IgD-negative memory B cell (primary cell): ENCODE results near the gene KCNN3. TPM values are rescaled to one million over a fixed set of nuclear protein-coding genes. Genes with fewer than 3 reads are reported as not detected.
A peak's percentile ranks its signal among the peaks of the same experiment; 100 is the strongest.

Source experiments
- H3K27ac Mint-ChIP-seq, 3 donors: one replicate each; pipeline ENCODE4 v1.8.0; 2020 to 2022; ENCODE audit warnings: mild to moderate bottlenecking in 3 of 3, mixed read lengths in 3 of 3, moderate library complexity in 1 of 3
- H3K27me3 Mint-ChIP-seq: one replicate; pipeline ENCODE4 v1.8.0; 2021; ENCODE audit warnings: mixed read lengths
- H3K36me3 Mint-ChIP-seq: one replicate; pipeline ENCODE4 v1.8.0; 2020; ENCODE audit warnings: mild to moderate bottlenecking, mixed read lengths
- H3K4me1 Mint-ChIP-seq, 3 donors: one replicate each; pipeline ENCODE4 v1.8.0; 2020 to 2022; ENCODE audit warnings: mixed read lengths in 3 of 3, mild to moderate bottlenecking in 1 of 3
- H3K4me3 Mint-ChIP-seq, 4 donors: one replicate each; pipeline ENCODE4 v1.8.0; 2020 to 2022; ENCODE audit warnings: mild to moderate bottlenecking in 4 of 4, mixed read lengths in 4 of 4, moderate library complexity in 3 of 4
- H3K9me3 Mint-ChIP-seq, 3 donors: one replicate each; pipeline ENCODE4 v1.8.0; 2020 to 2021; ENCODE audit warnings: mixed read lengths in 3 of 3, mild to moderate bottlenecking in 1 of 3
- polyA plus RNA-seq: library from polyadenylated mRNA; unstranded; fragments of 300-500 nt; fragmentation: Illumina TruSeq; gene quantifications from one replicate; pipeline ENCODE4 v1.2.3, GENCODE V29; 2021

The KCNN3 gene
- polyA plus RNA-seq, 1 donor from 2014 or later: 0.88 TPM

DNA sequence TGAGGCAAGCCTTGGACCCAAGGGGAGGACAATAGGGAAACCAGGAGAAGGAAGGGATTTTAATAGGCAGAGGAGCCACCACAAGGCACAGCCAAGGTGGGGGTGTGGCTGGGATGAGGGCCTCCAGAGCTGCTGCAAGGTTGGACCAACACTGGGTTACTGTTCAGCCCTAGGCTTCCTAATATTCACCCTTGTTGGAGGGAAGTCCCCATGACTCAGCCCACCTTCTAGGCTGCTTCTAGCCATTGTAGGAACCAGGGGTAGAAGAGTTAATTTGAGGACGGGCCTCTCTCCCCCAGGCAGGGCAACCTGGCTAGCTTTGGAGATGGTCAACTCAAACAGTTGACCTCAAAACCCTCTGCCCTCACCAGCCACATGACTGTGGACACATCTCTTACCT lies 59.5 kb downstream of the KCNN3 start:
- Mint-ChIP-seq H3K27ac (no peak overlapping the region), H3K9me3 (no peaks in the 10 kb centered on the region), H3K36me3 (no peaks in the 10 kb centered on the region), H3K4me3 (no peak overlapping the region), H3K27me3 (peaks cover 18% of the 10 kb centered on the region), H3K4me1 (peaks cover 9 to 12% (median 12%) of the 10 kb centered on the region in 3 donors)

DNA sequence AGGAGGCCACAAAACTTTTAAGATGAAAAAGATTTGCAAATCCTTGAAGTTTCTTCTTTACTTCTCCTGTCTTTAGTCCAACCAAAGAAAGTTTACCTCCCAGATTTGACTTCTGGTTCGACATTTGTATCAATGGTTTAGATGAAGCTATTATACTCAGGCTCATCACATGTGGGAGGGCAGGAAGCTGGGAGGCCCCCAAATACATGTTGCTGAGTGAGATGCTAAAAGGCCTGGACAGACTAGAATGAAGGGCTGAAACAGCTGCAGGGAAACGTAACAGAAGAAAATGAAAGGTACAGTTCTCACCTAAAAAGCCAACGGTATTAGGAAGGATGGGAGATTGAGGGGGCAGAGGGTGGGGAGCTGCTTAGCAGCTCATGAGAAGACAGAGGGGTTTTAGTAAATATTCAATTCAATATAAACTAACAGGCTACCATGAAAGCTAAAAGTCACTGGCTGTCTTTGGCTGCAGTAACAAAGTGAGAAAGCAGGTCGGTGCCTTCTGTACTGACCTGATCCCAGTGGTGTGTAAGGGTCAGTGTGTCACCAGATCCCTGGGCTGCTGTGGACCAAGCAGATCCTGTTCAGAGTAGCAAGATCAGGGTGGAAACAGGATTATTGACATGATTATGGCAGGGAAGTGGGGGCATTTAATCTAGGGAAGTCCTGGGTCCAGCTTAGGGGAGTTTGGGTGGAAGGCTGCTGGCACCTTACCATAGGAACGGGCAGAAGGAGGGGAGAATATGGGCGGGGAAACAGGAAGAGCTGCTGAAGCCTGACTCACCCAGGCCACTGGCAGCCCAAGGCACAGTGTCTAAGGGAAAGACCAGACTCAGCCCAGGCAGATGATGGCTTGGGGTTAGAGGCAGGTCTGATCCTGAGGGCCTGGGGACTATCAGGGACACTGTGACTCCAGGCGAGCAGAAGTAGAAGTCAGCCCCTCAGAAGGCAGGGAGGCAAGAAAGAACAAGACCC lies 60.4 kb downstream of the KCNN3 start:
- H3K9me3 Mint-ChIP-seq: no peaks in the 10 kb centered on the region
- H3K4me1 Mint-ChIP-seq: peaks cover 9 to 12% (median 12%) of the 10 kb centered on the region in 3 donors
- H3K27me3 Mint-ChIP-seq: peaks cover 18% of the 10 kb centered on the region
- H3K4me3 Mint-ChIP-seq: no peak overlapping the region
- H3K36me3 Mint-ChIP-seq: peaks cover 1% of the 10 kb centered on the region
- no peak overlapping the region for H3K27ac Mint-ChIP-seq

DNA sequence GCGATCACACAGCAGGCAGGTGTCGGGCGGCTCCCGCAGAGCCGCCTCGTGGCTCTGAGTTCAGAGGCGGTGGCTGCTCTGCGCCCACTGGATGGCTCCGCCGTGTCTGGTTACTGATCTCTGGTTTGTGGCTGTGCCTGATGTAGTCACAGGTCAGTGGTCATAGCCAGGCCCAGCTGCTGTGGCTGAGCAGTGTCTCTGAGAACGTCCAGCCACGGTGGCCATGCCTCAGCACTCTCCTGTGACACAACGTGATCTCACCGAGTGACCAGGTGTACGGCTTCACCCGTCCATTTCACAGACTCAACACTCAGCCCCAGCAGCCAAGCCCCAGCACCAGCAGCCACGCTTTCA lies 61.2 kb downstream of the KCNN3 start:
- peaks cover 9 to 12% (median 12%) of the 10 kb centered on the region in 3 donors for H3K4me1 Mint-ChIP-seq

DNA sequence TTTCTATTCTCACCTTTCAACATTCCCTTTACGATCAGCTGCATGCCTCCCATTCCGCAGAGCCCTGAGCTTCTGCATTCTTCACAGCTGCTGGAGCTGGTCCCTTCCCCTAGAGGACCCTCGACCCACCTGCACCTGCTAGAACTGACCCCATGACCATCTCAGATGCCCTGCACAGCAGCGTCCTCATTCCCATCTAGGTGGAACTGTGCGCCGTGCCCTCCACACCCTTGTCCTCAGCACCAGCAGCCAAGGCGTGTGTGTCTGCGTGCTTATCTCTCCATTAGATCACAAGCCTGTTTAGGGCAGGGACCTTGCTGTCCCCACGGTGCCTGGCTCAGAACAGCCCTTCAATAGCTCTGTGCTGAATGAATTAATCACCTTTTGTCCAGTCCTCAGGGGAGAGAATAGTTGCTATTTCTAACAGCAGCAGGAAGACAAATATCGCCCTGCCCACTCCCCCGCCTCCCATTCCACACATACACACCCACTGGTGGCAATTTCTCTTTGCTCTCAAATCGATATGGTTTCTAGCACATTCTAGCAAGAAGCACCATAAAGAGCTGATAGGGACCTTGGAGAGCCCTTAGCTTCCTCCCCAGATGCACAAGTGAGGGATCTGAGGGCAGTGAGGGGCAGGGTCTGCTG lies 61.7 kb downstream of the KCNN3 start:
- Mint-ChIP-seq H3K27ac (no peak overlapping the region), H3K4me1 (peaks cover 9 to 12% (median 12%) of the 10 kb centered on the region in 3 donors), H3K9me3 (no peaks in the 10 kb centered on the region), H3K27me3 (peaks cover 30% of the 10 kb centered on the region), H3K4me3 (peak overlapping the region in 1 of 4 donors; percentile 44), H3K36me3 (peaks cover 1% of the 10 kb centered on the region)

More for the DNA sequence above, 61.2 kb downstream of the KCNN3 start:
- no peak overlapping the region for H3K4me3 Mint-ChIP-seq
- peaks cover 25% of the 10 kb centered on the region for H3K27me3 Mint-ChIP-seq
- H3K27ac Mint-ChIP-seq: no peak overlapping the region
- H3K9me3 Mint-ChIP-seq: no peaks in the 10 kb centered on the region
- H3K36me3 Mint-ChIP-seq: peaks cover 1% of the 10 kb centered on the region

DNA sequence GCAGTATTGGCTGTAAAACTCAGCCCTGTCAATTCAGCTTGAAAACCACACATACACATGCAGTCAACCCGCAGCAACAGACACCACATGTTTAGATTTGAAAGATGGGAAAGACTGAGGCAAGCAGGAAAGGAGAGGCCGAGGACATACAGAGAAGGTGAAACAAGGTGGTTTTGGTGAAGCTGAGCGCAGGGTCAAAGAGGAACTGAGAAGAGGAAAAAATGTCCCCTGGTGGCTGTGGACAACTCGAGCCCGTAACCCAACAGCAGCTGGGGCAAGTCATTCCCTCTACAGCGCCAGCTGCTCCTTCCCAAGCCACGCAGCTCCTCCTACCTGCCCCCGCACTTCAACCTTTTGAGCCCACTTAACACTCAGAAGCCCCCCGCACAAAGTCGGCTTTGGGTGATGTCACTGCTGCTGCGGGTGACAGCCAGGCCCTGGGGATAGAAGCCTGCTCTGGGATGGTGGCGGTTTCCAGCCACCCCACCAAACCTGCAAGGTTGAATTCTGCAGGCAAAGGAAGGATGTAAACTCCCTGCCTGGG lies 63.0 kb downstream of the KCNN3 start:
- H3K36me3 Mint-ChIP-seq: peaks cover 1% of the 10 kb centered on the region
- peaks cover 9 to 12% (median 12%) of the 10 kb centered on the region in 3 donors for H3K4me1 Mint-ChIP-seq
- H3K9me3 Mint-ChIP-seq: no peaks in the 10 kb centered on the region
- peaks cover 32% of the 10 kb centered on the region for H3K27me3 Mint-ChIP-seq
- H3K27ac Mint-ChIP-seq: peak overlapping the region in 1 of 3 donors; percentile 65
- peak overlapping the region in 1 of 4 donors; percentile 59 for H3K4me3 Mint-ChIP-seq

DNA sequence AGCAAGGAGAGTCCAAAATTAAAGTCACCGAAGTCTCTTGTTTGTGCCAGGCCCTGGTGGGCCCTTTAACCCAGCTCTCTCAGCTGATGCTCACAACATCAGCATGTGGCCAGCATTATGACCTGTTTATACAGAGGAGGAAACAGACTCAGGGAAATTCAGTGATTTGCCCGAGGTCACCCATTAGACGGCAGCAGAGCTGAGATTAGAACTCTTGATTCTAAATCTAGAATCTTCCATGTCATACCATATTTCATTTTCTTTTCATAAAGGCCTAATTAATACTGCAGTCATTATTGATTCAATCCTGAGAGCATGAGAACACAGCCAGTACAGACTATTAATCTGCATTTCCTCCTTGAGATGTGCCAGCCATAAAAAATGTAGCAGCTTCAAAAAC lies 63.7 kb downstream of the KCNN3 start:
- peaks cover 9 to 12% (median 12%) of the 10 kb centered on the region in 3 donors for H3K4me1 Mint-ChIP-seq
- peak overlapping the region in 2 of 4 donors; percentile 14 to 74 for H3K4me3 Mint-ChIP-seq
- no peak overlapping the region for H3K27ac Mint-ChIP-seq
- no peaks in the 10 kb centered on the region for H3K9me3 Mint-ChIP-seq
- H3K36me3 Mint-ChIP-seq: peaks cover 1% of the 10 kb centered on the region
- peaks cover 32% of the 10 kb centered on the region for H3K27me3 Mint-ChIP-seq

DNA sequence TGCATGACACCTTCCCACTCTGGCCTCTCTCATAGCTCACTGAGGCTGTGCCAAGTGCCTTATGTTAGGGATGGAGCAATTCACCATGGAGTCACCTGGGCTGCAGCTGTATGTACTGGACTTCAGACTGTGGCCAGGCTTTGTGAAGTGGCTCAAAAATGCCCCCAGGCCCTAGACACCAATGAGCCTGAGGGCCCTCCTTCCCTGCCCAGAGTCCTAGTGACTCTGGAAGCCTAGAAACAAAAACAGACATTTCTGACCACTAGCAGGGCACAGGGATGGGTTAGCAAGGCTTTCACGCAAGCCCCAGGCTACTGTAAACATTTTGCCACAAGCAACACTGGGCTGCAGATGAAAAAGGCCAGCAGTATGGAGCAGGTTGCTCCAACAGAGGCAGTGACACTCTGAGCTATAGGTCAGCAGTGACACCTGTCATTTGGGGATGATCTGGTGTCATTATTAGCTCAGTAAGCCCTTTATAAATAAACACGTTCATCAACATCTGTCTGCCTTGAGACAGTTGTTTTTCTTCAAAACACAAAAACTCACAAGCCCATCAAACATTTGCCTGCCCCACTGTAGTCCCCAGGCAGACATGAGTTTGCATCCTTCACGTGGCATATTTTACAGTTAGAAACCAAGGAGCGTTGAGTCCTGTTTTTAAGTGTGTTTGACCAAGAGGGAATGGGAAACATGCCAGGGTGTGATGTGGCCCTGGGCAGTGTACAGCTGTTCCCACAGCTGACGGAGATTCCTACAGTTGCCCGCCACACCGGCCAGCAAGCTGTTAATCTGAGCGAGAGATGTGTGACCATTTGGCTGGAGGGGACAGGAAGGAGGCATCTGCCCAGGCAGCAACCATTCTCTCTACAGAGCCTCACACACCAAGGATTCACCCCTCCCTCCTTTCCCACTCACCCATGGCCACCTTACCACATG lies 66.8 kb downstream of the KCNN3 start:
- H3K9me3 Mint-ChIP-seq: no peaks in the 10 kb centered on the region
- no peak overlapping the region for H3K4me3 Mint-ChIP-seq
- H3K36me3 Mint-ChIP-seq: peaks cover 1% of the 10 kb centered on the region
- no peak overlapping the region for H3K27ac Mint-ChIP-seq
- H3K4me1 Mint-ChIP-seq: peaks cover 7 to 12% (median 8%) of the 10 kb centered on the region in 3 donors
- H3K27me3 Mint-ChIP-seq: peaks cover 21% of the 10 kb centered on the region

DNA sequence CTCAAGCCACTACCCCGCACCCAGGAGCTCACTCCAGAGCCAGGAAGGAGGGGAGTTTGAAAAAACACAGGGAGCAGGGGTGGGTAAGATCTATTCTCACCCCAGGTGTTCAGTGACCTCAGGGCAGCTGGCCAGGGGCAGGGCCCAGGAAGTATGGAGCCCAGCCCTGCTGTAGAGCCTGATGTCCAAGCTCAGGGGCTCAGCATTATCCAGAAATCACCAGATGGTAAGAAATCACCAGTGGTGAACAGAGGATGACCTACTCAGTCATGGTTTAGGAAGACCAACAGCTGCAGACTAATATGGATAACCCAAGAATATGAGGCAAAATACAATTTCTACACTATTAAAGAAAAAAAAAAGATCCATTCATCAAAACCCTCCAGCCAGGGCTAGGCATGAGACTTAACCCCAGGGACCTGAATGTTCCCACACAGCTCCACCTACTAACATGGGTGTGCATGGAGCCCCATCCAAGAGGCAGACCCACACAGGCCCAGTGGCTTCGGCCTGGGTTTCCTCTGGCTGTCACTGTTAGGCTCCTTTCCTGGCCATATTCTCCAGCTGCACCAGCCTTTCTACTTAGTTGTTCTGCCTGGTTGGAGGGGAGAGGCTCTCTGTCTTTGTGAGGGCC lies 67.6 kb downstream of the KCNN3 start:
- Mint-ChIP-seq H3K9me3 (no peaks in the 10 kb centered on the region), H3K4me1 (peaks cover 7 to 12% (median 7%) of the 10 kb centered on the region in 3 donors), H3K36me3 (peaks cover 1% of the 10 kb centered on the region), H3K4me3 (no peak overlapping the region), H3K27me3 (peaks cover 18% of the 10 kb centered on the region), H3K27ac (no peak overlapping the region)

DNA sequence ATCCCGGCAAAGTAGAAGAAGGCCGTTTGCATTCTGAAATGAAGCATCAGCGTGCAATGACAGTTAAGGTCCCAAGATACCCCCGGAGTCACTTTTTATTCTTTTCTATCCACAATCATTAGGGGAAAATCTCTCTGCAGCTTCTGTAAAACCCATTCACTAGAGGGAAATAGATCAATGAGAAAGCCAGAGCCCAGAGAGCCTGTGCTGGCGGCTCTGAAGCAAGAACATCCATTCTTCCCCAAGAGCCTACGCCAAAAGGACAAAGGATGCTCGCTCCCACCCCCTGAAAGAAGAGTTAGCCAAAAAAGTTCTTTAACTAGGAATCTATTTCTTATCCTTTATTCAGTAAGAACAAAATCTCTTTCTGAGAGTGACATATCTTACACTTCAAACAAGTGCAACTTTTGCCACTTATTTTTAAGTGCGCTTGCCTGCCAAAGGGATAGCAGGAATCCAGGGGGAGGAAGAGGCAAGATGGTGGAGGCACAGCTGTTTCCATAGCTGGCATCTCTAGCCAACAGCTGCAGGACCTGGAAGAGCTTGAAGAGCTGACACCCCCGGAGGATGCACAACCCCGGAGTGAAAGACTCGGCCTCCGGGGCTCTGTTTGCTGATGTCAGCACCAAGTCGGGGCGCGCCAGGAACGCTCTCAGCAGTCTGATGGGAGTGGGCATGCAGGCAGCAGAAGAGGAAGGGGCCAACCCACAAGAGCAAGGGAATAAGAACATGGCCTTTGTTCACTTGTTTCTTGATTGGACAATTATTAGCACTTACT lies 68.7 kb downstream of the KCNN3 start:
- Mint-ChIP-seq H3K4me3 (no peak overlapping the region), H3K9me3 (no peaks in the 10 kb centered on the region), H3K36me3 (peaks cover 1% of the 10 kb centered on the region), H3K27me3 (peaks cover 14% of the 10 kb centered on the region), H3K4me1 (peaks cover 1 to 3% (median 2%) of the 10 kb centered on the region in 3 donors), H3K27ac (no peak overlapping the region)

DNA sequence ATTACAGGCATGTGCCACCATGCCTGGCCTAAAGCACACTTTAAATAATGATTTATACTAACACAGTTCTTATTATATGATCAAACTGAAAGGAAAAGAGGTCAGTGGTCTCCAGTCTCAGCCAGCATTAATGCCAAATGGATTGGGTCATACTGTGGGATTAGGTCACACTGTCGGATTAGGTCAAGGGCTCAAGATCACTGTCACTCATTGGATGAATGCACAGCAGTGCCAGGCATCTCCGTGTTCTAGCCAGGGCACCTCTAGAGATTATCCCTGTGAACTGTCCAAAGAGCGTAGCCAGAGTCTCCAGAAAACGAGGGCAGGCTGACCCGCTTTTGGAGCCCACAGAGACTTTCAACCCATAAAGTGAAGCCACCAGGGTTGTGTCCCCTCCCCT lies 70.9 kb downstream of the KCNN3 start:
- H3K36me3 Mint-ChIP-seq: no peaks in the 10 kb centered on the region

DNA sequence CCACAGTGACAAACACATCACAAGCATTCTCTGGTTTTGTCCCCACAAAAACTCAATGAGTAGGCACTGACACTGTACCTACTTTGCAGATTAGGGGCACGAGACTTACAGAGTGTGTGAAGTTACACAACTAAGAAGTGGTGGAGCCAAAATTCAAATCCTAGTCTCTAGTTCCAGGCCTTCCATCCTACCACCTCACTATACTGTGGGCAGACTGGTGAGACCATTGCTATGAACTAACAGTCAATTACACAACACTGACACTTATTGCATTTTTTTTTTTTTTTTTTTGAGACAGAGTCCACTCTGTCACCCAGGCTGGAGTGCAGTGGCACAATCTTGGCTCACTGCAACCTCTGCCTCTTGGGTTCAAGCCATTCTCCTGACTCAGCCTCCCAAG lies 71.4 kb downstream of the KCNN3 start:
- no peaks in the 10 kb centered on the region for H3K4me1 Mint-ChIP-seq
- H3K27me3 Mint-ChIP-seq: peaks cover 4% of the 10 kb centered on the region
- no peaks in the 10 kb centered on the region for H3K9me3 Mint-ChIP-seq
- H3K4me3 Mint-ChIP-seq: no peak overlapping the region
- H3K36me3 Mint-ChIP-seq: no peaks in the 10 kb centered on the region
- no peak overlapping the region for H3K27ac Mint-ChIP-seq

More for the DNA sequence above, 70.9 kb downstream of the KCNN3 start:
- H3K9me3 Mint-ChIP-seq: no peaks in the 10 kb centered on the region
- no peak overlapping the region for H3K27ac Mint-ChIP-seq
- H3K4me1 Mint-ChIP-seq: no peaks in the 10 kb centered on the region
- H3K4me3 Mint-ChIP-seq: no peak overlapping the region
- H3K27me3 Mint-ChIP-seq: peaks cover 8% of the 10 kb centered on the region

DNA sequence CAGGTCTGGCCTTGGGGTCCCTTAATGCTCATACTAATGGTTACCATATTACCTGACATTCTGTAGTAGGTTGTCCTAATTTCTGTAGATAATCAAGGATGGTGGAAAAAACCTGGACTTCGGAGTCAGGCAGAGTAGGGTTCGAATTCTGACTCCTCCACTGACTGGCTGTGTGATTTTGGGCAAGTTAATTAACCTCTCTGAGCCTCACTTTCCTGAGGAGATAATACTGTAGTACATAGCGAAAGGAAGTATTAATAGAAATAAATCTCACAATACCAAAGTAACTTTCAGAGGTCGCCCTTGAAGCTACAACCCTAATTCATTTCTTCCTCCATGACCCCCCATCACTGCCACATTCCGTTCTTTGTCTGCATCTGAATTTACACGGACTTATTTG lies 72.9 kb downstream of the KCNN3 start:
- Mint-ChIP-seq H3K27ac (no peak overlapping the region), H3K36me3 (no peaks in the 10 kb centered on the region), H3K27me3 (peaks cover 5% of the 10 kb centered on the region), H3K4me1 (no peaks in the 10 kb centered on the region), H3K9me3 (no peaks in the 10 kb centered on the region), H3K4me3 (no peak overlapping the region)

DNA sequence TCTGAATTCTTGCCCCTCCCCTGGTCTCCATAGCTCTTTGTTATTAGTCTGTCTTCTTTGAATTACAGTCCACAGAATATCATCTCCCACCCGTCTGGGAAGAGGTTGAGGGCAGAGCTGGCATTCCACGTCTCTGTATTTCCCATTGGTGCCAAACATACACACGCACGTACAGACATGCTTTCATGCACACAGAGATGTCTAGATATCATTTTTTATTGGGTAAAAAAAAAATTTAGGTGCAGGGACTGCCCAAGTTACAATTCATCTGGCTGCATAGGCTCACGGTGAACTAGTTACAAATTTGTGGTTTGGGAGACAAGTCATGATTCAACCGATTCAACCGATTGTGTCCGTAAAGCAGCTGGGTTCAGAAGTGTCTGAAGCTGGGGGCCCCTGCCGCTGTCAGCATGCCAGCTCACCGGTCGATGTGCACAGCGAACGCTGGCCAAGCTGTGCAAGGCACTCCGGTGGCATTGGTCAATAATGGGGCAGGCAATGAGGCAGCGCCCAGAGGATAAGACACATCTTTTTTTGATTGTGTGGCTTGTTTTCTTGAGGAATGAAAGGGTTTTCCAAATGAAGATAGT lies 73.7 kb downstream of the KCNN3 start:
- H3K9me3 Mint-ChIP-seq: no peaks in the 10 kb centered on the region
- peaks cover 0 to 4% (median 2%) of the 10 kb centered on the region in 3 donors for H3K4me1 Mint-ChIP-seq
- no peak overlapping the region for H3K27ac Mint-ChIP-seq
- peaks cover 8% of the 10 kb centered on the region for H3K27me3 Mint-ChIP-seq
- H3K4me3 Mint-ChIP-seq: no peak overlapping the region
- no peaks in the 10 kb centered on the region for H3K36me3 Mint-ChIP-seq
